Left cardiac atrium (tissue), 4 donors: Measurements from ENCODE around the gene STAMBPL1. TPM values are rescaled to one million over a fixed set of nuclear protein-coding genes. Genes with fewer than 3 reads are reported as not detected.
A peak's percentile ranks its signal among the peaks of the same experiment; 100 is the strongest.
"Not testable (repeated sequence)": the region's sequence is repeated elsewhere in the genome, so short reads cannot be mapped to it uniquely, and the experiment has no call there.

Source experiments
- ATAC-seq, 2 donors: fragments of 200-7000 bp; cut with Tn5 transposase; one replicate each; pipeline ENCODE4 v1.9.1; 2020; ENCODE audit warnings: mild to moderate bottlenecking in 2 of 2, moderate library complexity in 2 of 2
- DNase-seq: peaks from one replicate; pipeline ENCODE4 v3.0.0-alpha.2; 2020
- intact Hi-C, 2 donors: fragments of 100-400 bp; cut with DNase I; formaldehyde crosslinking; loops; one replicate each; pipeline versions ENCODE4 v1.14.1 to v1.15.1; 2022 to 2023
- long read RNA-seq: library from polyadenylated mRNA; unstranded; transcript quantifications from one replicate; pipeline ENCODE4 v2.0.0, GENCODE V29; 2021
- total RNA-seq, 2 donors: library from RNA; stranded (reverse); fragmentation: NEBNext Ultra II Directional; extraction: Animal tissue kit (Norgen Biotek cat#: 25700); gene quantifications; one replicate each; pipeline ENCODE4 v1.2.1, GENCODE V29; 2021
- donor health status: DM: no; HTN: yes; CAD: no.
- donor health status: DM: no; HTN: yes; CAD: no; lungs with severe emphysema.
- donor health status: DM: yes; HTN: yes; CAD: no.
- donor health status: Dilated cardiomyopathy.

The STAMBPL1 gene
- total RNA-seq = 1 to 10 TPM; 7.8 to 8.1 TPM
- long read RNA-seq, transcript STAMBPL1-203 (11 exons, 2,532 nt) = major isoform, 11 of 15 reads
- long read RNA-seq, partial matches to known transcripts = 1 of 15 reads
- long read RNA-seq, other reads (novel, unspliced or antisense) = 3 of 15 reads

DNA sequence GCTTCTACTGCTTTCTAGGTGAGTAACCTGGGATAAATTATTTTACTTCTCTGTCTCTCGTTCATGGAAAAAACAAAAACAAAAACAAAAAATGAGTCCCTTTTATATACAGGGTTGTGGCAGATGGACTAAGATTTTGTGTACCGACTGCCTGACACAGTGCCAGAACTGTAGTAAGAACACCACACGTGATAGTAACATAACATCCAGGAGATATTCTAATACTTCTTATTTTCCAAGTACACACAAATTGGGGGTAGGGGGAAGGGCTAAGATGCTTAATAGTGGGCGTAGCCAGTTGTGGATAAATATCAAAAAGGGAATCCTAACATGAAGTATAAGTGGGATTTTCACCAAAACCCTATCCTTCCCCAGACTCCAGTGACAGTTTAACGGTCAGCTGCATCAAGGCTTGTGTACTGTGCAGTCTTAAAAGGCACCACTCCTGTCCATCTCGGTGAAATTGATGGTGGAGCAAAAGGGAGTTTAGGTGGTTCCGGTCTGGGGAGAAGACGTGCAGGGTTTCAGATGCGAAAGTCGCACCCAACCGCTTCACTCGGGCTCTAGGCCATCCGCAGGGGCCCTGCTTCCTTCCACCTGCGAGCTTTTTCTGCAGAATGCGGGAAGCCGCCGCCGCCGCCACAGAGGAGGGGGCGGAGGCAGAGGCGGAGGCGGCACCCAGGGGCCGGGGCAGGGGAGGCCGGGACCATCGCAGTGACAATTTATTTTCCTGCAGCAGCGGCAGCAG lies at the start of gene STAMBPL1:
Gene STAMBPL1, plus strand, starts transcription at position 712 of the 748 bp plus-strand sequence. CDS start 21,464 bp downstream, outside the sequence.
- intact Hi-C loops = loop anchor here in 1 of 2 donors (5.0 kb wide), 2 partner anchors 42 to 53 kb away; no protein-coding TSS in a partner anchor
- ATAC-seq (peak; percentile 69 to 80), DNase-seq (peak; percentile 56)

DNA sequence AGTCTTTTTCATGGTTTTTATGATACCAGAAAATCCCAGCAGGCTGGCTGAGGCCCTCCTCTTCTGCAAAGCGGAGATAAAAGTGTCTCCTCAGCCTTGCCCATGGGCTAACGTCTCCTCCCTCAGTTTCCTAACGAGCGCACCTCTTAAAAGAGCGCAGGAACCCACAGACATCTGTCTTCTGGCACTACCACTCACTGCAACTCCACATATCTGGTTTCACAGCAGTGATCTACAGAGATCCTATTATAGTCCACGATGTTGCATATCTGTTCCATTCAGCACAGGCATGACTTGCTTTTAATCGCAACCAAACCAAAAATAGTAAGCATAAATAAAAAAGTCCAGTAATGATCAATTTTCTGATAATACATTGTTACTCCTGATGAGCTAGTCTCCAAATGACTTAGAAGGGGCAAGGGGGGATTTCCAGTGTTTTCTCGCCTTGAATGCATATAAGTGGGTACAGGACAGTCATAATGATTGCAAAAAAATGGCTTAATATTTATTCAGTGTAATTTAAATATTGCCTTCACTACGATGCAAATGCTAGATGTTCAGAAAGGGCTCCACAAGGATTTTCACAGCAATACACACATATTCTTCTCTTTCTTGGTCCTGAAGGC lies 49.3 kb upstream of the STAMBPL1 start:
- no peak for ATAC-seq
- no peak for DNase-seq
- intact Hi-C loops = loop anchor here in 1 of 2 donors (10.0 kb wide), 1 partner anchor 374 kb away; the partner anchor contains the start of gene CH25H

DNA sequence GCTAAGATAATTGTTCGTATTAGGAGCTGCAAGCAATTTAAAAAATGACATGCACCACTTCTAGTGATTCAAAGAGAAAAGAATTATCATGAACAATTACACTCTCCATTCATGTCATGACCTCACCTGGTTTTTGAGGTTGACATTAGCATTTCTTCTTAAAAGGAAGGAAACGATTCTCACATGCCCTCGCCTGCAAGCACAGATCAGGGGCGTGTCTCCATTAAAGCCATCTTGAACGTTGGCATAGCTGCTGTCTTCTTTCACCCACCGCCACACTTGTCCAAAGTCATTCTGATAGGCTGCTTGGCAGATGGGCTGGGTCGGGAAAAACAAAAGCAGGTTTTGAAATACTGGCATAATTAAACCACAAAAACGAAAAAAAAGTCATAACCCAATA lies 48.3 kb upstream of the STAMBPL1 start:
- intact Hi-C loops = loop anchor here in 1 of 2 donors (10.0 kb wide), 1 partner anchor 373 kb away; the partner anchor contains the start of gene CH25H
- ATAC-seq (peak in 1 of 2 donors; percentile 52), DNase-seq (no peak)

DNA sequence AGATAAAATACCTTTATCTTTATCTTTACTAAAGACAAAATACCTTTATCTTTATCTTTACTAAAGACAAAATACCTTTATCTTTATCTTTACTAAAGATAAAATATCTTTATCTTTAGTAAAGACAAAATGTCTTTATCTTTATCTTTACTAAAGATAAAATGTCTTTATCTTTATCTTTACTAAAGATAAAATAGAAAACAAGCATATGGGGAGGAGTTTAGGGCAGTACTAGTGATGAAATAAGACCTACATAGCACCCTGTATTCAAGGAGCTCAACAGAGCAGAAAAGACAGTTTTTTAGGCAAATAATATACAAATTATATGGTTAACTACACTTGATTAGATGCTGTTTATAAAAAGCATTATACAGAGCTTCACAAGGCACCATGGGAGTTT lies 47.7 kb upstream of the STAMBPL1 start:
- no peak for DNase-seq
- intact Hi-C loops = loop anchor here in 1 of 2 donors (10.0 kb wide), 1 partner anchor 372 kb away; the partner anchor contains the start of gene CH25H
- ATAC-seq = no peak

DNA sequence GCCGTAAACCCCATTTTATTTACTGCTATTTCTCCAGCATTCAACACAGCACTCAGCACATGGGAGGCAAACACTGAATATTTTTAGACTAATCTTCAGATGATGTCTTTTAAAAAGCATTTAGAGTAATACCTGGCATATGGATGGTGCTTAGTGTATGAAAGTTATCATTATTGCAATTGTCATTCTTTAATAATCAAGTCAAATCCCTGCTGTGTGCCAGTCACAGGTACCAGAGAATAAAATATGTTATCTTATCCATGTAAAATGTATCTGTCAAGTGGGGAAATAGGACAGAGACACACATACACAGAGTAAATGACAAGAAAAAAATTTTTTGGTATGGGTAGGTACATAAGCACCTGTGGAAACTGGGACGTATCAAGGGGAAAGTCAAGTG lies 46.9 kb upstream of the STAMBPL1 start:
- no peak for DNase-seq
- ATAC-seq = no peak
- intact Hi-C loops = loop anchor here in 1 of 2 donors (10.0 kb wide), 1 partner anchor 372 kb away; the partner anchor contains the start of gene CH25H

DNA sequence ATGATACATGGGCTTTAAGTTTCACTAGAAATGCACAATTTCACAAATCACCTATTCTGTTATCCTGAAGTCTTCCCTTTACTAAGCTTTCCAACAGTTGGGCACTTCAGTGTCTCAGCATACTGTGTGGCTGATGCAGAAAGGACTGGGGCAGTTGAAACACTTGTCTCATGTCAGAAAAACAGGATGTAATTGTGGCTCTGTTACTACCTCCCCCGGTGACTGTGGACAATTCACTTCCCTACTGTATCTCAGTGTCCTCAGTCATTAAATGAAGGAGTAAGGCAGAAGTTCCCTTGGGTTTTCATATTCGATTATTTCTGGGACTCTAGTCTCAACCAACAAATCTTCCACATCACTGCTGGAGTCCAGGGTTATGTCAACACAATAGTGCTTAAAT lies 46.3 kb upstream of the STAMBPL1 start:
- ATAC-seq = no peak
- intact Hi-C loops = loop anchor here in 1 of 2 donors (10.0 kb wide), 1 partner anchor 371 kb away; the partner anchor contains the start of gene CH25H

DNA sequence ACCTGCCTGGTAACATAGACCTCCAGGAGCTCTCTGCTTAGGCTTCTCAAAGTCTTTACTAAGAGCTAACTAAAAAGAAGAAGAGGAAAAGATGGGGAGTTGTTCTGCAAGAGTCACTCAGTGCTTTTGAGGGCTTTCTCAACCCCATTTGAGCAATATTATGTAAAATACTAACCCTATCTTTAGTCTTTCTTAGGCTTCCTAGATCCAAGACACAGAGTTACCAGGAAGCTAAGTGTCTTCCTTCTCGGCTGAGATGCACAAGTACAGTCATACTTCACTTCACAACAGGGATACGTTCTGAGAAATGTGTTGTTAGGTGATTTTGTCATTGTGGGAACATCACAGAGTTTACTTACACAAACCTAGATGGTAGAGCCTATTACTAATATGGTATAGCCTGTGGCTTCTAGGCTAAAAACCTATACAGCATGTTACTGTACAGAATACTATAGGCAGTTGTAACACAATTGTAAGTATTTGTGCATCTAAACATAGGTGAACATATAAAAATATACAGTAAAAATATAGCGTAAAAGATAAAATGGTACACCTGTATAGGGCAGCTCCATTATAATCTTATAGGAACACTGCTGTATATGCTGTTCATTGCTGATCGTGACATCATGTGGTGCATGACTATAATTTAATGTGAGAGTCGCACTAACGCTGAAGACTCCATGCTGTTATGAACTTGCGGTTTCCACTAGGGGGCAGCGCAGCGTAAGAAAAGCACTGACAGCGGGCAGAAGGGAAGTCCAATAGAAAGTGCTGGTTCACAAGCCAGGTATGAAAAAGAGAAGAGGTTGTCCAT lies 44.7 kb upstream of the STAMBPL1 start:
- intact Hi-C loops = loop anchor here (5.0 to 10.0 kb wide), 4 partner anchors 42 to 382 kb away; partner anchors contain the start of gene CH25H (in 1 of the 2)
- peak; percentile 93 to 96 for ATAC-seq
- peak; percentile 85 for DNase-seq

More for the DNA sequence above, 46.3 kb upstream of the STAMBPL1 start:
- no peak for DNase-seq

DNA sequence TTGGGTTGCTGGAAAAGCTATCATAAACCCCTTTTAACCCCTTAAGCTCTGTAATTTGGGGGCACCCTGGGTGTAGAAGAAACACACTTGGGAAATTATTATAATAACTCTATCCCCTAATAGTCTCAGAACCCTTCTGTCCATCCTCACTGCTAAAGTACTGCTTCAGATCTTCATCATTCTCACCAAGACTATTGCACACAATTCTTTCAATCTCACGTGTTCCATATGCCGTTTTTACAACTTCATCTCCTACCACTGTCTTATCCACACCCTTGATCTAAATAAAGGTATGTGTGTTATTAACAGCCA lies 44.2 kb upstream of the STAMBPL1 start:
- intact Hi-C loops = loop anchor here (1.0 to 10.0 kb wide), 6 partner anchors 41 to 381 kb away; partner anchors contain the start of gene CH25H (in 1 of the 2)

DNA sequence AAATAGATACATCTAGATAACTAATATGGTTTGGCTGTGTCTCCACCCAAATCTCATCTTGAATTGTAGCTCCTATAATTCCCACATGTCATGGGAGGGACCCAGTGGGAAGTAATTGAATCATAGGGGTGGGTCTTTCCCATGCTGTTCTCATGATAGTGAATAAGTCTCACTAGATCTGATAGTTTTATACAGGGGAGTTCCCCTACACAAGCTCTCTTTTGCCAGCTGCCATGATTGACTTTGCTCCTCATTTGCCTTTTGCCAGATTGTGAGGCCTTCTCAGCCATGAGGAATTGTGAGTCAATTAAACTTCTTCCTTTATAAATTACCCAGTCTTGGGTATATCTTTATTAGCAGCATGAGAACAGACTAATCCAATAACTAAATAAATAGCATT lies 42.4 kb upstream of the STAMBPL1 start:
- not testable (repeated sequence) for DNase-seq, ATAC-seq
- intact Hi-C loops = loop anchor here (2.0 to 10.0 kb wide), 5 partner anchors 40 to 380 kb away; partner anchors contain the start of gene CH25H (in 1 of the 2)

More for the DNA sequence above, 44.2 kb upstream of the STAMBPL1 start:
- no peak for DNase-seq
- ATAC-seq = no peak

DNA sequence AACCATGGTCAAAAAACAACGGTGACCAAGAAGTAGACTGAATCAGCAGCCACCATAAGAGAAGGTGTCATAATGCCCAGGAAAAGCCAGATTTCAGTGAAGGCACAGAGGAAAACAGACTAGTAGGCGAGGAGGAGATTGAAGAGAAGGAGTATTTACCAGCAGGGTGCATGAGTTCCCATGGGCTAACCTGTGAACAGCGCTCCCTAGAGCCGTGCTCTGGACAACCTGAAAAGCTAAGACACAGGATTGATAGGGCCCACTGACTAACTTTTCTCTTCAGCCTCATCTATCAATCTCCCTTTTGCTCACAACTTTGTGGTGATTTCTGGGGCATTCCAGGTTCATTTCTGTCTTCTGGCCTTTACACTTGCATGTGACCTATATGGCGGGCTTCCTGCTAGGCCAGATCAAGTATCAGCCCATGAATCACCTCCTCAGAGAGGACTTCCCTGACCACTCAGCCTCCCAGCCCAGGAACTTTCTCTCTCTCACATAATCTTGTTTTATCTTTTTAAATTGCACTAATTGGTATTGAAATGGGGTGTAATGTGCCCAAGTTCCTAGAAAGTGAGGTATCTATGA lies 41.2 kb upstream of the STAMBPL1 start:
- ATAC-seq (no peak), DNase-seq (no peak)
- intact Hi-C loops = loop anchor here (5.0 to 10.0 kb wide), 4 partner anchors 38 to 378 kb away; partner anchors contain the start of gene CH25H (in 1 of the 2)

DNA sequence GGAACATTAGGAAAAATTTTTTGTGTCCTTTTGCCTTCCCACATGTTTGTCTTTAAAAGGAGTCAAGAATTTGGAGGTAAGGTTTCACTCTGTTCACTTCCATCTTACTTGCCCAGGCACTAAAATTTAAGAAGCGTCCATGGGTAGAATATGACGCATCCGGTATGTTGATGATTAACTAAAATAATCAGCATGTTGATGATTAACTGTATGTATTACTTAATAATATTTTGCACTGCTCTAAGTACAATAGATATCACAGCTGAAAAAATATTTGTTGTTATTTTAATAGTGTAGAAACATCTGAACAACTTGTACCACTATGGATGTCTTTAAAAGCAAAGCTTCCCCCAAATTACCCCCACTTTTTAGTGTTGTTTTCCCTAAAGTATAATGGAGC lies 39.9 kb upstream of the STAMBPL1 start:
- intact Hi-C loops = no loop called here
- no peak for ATAC-seq
- no peak for DNase-seq

DNA sequence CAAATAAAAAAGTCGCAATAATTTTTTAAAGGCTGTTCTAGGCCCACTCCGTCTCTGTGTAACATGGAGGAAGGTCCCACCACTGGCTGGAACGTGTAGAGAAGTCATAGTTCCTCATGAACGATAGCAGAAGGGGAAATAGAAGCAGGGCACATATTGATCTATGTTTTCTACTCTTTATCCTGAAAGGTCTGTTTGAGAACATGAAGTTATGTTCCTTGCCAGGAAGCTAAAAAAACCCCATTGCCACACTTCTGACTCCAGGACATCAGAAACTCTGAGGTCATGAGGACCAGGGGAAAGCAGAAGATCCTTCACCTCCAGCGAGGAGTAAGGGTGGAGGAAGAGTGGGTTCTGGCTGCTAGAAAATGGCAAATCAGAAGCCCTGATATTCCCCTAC lies 39.2 kb upstream of the STAMBPL1 start:
- intact Hi-C loops = no loop called here
- no peak for ATAC-seq
- DNase-seq = no peak

DNA sequence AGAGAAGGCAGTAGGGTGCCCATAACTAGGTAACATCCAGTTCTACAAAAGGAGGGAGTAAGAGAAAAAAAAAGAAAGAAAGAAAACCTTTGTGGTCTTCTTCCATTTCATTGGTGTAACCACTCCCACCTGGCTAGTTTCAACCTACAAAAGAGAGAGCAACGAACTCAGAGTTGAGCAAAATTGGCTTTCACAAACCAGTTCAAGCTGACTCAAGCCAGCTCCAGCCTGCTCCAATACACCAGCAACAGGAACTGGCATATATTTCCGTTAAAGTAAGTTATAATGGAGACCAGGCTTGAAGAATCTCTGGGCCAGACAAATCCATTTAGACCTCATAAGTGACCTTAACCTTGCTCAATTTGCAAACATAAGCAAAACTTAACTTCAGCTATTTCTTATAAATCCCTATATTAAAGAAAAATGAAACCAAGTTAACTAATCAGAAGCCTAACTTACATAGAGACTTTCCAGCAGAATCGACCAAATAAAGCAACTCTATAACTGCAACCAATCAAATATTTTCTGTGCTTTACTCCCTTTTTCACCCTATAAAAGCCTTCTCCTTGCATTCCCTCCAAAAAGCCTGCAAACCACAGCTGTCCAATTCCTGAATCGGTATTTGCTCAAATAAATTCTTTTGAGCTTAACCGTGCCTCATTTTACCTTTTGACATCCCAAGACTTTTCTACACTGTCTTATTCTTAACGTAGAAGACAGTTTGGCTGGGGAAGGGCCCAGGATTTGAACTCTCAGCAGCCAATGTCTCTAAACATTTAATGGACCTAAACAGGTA lies 38.5 kb upstream of the STAMBPL1 start:
- intact Hi-C loops = no loop called here
- DNase-seq (no peak), ATAC-seq (no peak)

DNA sequence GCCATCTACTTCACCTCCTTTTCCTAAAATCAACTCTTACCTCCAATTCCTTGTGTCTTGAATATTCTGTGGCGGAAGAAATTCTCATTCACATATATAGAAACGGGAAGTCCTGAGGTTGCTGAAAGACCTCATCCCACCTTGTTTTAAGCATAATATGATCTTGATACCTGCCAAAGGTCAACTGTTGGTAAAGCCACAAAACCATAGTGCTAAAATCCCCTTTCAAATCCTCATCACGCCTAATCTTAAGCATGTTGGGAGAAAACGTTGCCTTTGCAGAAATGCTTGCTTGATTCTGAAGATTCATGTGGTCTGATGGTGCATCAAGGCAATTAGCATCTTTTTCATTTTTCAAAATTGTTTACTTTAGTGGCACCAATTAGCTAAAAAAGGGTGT lies 36.9 kb upstream of the STAMBPL1 start:
- intact Hi-C loops = no loop called here
- ATAC-seq (no peak), DNase-seq (no peak)

DNA sequence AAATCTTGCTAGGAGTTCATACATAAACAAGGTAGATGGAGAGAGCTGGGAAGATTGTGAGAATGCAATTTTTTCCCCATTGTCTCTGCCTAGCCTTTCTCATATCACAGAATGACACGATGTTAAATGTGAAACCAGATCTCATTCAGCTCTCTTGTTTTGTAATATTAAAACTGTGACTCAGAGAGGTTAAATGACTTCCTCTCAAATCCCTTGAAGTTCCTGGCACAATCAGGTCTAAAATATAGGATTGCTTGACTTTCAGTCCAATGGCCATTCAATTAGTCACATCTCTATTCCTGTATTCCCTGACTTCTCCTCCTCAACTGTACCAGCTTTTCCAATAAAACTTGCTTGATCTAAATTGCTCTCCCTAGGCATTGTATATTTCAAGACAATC lies 31.5 kb upstream of the STAMBPL1 start:
- no peak for DNase-seq
- ATAC-seq = no peak
- intact Hi-C loops = no loop called here

DNA sequence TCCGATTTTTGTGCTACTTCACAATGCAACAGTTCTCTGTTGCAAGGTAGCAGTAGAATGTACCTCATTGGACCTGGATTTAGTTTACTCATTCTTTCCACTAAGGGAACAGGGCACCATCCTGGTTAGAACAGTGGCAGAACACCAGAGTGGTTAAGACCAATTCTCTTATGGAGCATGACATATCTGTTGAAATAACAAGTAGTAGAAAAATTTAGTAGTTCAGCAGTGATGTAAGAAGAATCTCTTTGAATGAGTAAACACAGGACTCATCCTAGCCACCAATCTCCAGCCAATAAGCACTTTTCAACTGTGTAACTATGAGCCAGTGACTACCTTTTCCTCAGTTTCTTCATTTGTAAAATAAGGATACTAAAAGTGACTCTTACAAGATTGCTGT lies 30.8 kb upstream of the STAMBPL1 start:
- DNase-seq = no peak
- intact Hi-C loops = no loop called here
- no peak for ATAC-seq

DNA sequence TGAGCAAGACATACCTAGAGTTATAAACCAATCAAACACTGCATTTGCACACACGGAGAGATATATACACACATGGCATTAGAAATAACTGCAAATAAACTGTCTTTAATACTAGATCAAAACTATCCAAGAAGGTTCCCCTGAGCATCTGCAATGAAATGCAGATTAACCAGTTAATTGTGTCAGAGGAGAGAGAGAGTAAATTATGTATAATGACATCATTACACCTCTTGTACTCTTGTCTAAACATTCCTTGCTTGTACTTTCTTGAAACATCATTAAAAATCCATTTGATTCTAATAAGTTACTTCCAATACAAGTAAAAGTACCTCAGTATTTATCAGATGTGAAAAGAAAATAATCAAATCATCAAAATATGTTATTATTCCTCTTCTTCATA lies 29.3 kb upstream of the STAMBPL1 start:
- DNase-seq (no peak), ATAC-seq (no peak)
- intact Hi-C loops = no loop called here

DNA sequence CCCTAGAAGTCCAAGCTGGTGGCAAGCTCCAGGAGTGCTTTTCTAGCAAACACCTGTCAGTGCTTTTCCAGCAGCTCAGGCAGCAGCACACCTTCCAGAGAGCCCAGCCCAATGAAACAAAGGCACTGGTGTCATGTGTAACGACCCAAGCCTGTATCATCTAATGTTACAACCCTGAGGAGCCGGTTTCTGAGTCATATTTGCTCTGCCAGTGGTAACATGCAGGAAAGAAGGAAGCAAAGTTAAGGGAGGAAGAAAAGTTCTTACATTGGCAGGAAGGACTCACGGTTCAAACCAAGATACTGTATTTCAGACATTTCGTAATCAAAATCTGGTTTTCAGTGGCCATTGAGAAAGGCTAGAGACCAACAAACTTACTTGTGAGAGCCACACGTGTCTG lies 28.3 kb upstream of the STAMBPL1 start, which contains the start of gene ANKRD22:
Gene ANKRD22, minus strand, starts transcription at position 139 of the 400 bp plus-strand sequence. CDS start 237 bp downstream, outside the sequence.
- intact Hi-C loops = no loop called here
- ATAC-seq (peak in 1 of 2 donors; percentile 88), DNase-seq (no peak)
